Measurements from ENCODE around the gene TNFAIP3.
A peak's percentile ranks its signal among the peaks of the same experiment; 100 is the strongest.

Gene TNFAIP3

GRCh38 chr6:137867685-137868509 lies 838 bp downstream of the TNFAIP3 start:
- H3K36me3 ChIP-seq (replicated peaks), result peaks cover 3% of the 10 kb centered on the region
- in situ Hi-C loops (cut with HindIII; ENCODE audit: low pct_ligation_motif_present, low sequenced_read_pairs), result no loop called here
- no peak for DNase-seq
- TF ChIP-seq, protein P1, sequence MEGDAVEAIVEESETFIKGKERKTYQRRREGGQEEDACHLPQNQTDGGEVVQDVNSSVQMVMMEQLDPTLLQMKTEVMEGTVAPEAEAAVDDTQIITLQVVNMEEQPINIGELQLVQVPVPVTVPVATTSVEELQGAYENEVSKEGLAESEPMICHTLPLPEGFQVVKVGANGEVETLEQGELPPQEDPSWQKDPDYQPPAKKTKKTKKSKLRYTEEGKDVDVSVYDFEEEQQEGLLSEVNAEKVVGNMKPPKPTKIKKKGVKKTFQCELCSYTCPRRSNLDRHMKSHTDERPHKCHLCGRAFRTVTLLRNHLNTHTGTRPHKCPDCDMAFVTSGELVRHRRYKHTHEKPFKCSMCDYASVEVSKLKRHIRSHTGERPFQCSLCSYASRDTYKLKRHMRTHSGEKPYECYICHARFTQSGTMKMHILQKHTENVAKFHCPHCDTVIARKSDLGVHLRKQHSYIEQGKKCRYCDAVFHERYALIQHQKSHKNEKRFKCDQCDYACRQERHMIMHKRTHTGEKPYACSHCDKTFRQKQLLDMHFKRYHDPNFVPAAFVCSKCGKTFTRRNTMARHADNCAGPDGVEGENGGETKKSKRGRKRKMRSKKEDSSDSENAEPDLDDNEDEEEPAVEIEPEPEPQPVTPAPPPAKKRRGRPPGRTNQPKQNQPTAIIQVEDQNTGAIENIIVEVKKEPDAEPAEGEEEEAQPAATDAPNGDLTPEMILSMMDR (IDR thresholded peaks at IDR 0.05; ENCODE audit: low read depth, low read length, missing control alignments), result no peak
- peak overlapping the region; percentile 65 for H3K4me3 ChIP-seq (ENCODE audit: low read depth, low read length)
- H3K27ac ChIP-seq, result peak overlapping the region; percentile 69
- no peaks in the 10 kb centered on the region for H3K27me3 ChIP-seq (replicated peaks)

DNA sequence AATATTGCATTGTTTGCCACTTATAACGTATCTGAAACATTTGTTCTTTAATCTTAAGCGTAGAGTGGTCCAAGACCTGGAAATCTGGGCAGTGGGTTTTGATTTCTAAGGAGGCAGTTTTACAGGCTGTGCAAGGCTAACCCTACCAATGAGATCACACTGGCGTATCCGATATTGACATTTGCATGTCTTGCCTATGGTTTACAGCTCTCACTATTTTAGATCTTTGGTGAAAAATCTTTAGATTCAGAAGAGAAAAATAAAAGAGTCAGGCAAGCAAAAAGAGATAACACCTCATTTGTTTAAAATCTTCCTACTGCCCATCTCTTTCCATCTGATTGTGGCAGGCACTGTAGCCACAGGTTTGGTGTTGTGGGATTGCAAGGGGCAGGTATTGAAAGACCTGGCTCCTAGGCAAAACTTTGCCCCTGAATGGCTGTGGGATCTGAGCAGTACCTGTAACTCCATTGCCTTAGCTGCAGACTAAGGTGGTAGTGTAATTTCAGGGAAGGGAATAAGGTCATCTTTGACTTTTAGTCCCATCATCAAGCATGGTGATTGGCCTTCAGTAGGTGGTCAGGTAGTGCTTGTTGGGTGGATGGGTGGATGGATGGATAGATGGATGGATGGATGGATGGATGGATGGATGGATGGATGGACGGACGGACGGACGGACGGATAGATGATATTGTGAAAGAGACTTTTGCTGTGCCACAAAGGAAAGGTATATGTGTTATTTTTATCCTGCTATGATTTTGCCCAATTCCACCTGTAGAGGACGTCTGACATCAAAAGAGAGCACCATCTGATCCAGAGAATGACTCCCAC lies 1.9 kb downstream of the TNFAIP3 start:
- no peak for DNase-seq
- no peaks in the 10 kb centered on the region for H3K27me3 ChIP-seq (replicated peaks)
- H3K36me3 ChIP-seq (replicated peaks), result peaks cover 3% of the 10 kb centered on the region
- peak overlapping the region; percentile 65 for H3K4me3 ChIP-seq (ENCODE audit: low read depth, low read length)
- no peak overlapping the region for H3K27ac ChIP-seq
- TF ChIP-seq, protein P1 (IDR thresholded peaks at IDR 0.05; ENCODE audit: low read depth, low read length, missing control alignments), result no peak
- in situ Hi-C loops (cut with HindIII; ENCODE audit: low pct_ligation_motif_present, low sequenced_read_pairs), result no loop called here

- DNase-seq, result no peak
- Histone ChIP-seq H3K27me3 (replicated peaks) (no peaks in the 10 kb centered on the region), H3K27ac (no peak overlapping the region), H3K4me3 (ENCODE audit: low read depth, low read length) (no peak overlapping the region), H3K36me3 (replicated peaks) (peaks cover 5% of the 10 kb centered on the region)
- in situ Hi-C loops (cut with HindIII; ENCODE audit: low pct_ligation_motif_present, low sequenced_read_pairs), result no loop called here
- TF ChIP-seq, protein P1 (IDR thresholded peaks at IDR 0.05; ENCODE audit: low read depth, low read length, missing control alignments), result peak; percentile 10
Measured at GRCh38 chr6:137869549-137870307, 2.7 kb downstream of the TNFAIP3 start.

GRCh38 chr6:137870308-137870644 lies 3.2 kb downstream of the TNFAIP3 start:
- in situ Hi-C loops (cut with HindIII; ENCODE audit: low pct_ligation_motif_present, low sequenced_read_pairs), result no loop called here
- H3K27me3 ChIP-seq (replicated peaks), result no peaks in the 10 kb centered on the region
- no peak overlapping the region for H3K27ac ChIP-seq
- TF ChIP-seq, protein P1 (IDR thresholded peaks at IDR 0.05; ENCODE audit: low read depth, low read length, missing control alignments), result no peak
- H3K36me3 ChIP-seq (replicated peaks), result peaks cover 9% of the 10 kb centered on the region
- no peak for DNase-seq
- H3K4me3 ChIP-seq (ENCODE audit: low read depth, low read length), result no peak overlapping the region

- no peak for DNase-seq
- Histone ChIP-seq H3K27ac (no peak overlapping the region), H3K4me3 (ENCODE audit: low read depth, low read length) (no peak overlapping the region), H3K27me3 (replicated peaks) (no peaks in the 10 kb centered on the region), H3K36me3 (replicated peaks) (peaks cover 13% of the 10 kb centered on the region)
- TF ChIP-seq, protein P1 (IDR thresholded peaks at IDR 0.05; ENCODE audit: low read depth, low read length, missing control alignments), result peak; percentile 27
- in situ Hi-C loops (cut with HindIII; ENCODE audit: low pct_ligation_motif_present, low sequenced_read_pairs), result no loop called here
Measured at GRCh38 chr6:137870744-137871247, 3.7 kb downstream of the TNFAIP3 start.

Data from brain microvascular endothelial cell (primary cell).